Measurements from ENCODE around the gene NPDC1. TPM values are rescaled to one million over a fixed set of nuclear protein-coding genes. Genes with fewer than 3 reads are reported as not detected.

Gene NPDC1
- total RNA-seq, 1 experiment from 2014 or later = 44.1 TPM

GRCh38 chr9:137066096-137066861 lies 20.3 kb upstream of the NPDC1 start:
- Histone ChIP-seq H3K36me3 (ENCODE audit: control insufficient read depth, insufficient read depth, low read length) (0 out of 2 replicates have a peak, but pooled peaks cover 2% of the 10 kb centered on the region), H3K9me3 (no peaks in the 10 kb centered on the region), H3K27me3 (replicated peaks; ENCODE audit: control insufficient read depth, insufficient read depth, low read length) (no peaks in the 10 kb centered on the region), H3K4me3 (ENCODE audit: low read depth, low read length) (no peak overlapping the region), H3K4me1 (peaks cover 22% of the 10 kb centered on the region)
- no peak for DNase-seq
- CTCF ChIA-PET = interaction anchor here (0.6 to 5.2 kb wide), 6 partner anchors 11 to 74 kb away, joined by 3 to 57 read pairs (median 11); partner anchors contain the start of genes ABCA2, NPDC1 and UAP1L1
- H3K27ac Mint-ChIP-seq (ENCODE audit: unreplicated experiment) = no peak overlapping the region
- TF ChIP-seq CTCF (IDR thresholded peaks at IDR 0.05; ENCODE audit: insufficient read depth in 1 of 2, low read depth in 1 of 2, low read length in 1 of 2, severe bottlenecking in 1 of 2, unreplicated experiment in 1 of 2) = no peak
- peaks cover 31% of the 10 kb centered on the region for H3K36me3 Mint-ChIP-seq (ENCODE audit: insufficient read depth, unreplicated experiment)
- no peak overlapping the region for H3K4me3 Mint-ChIP-seq (ENCODE audit: unreplicated experiment)
- no TSS peak for BruUV-seq (replicated peaks)
- peaks cover 16% of the 10 kb centered on the region for H3K4me1 Mint-ChIP-seq (ENCODE audit: low read depth, unreplicated experiment)
- POLR2A ChIA-PET = no interaction called here
- H3K27me3 Mint-ChIP-seq (ENCODE audit: insufficient read depth, unreplicated experiment) = no peaks in the 10 kb centered on the region
- H3K9me3 Mint-ChIP-seq (ENCODE audit: unreplicated experiment) = no peaks in the 10 kb centered on the region
- intact Hi-C loops (cut with micrococcal nuclease; ENCODE audit: unreplicated experiment) = no loop called here

GRCh38 chr9:137065336-137065967 lies 19.5 kb upstream of the NPDC1 start:
- peaks cover 26% of the 10 kb centered on the region for H3K36me3 Mint-ChIP-seq (ENCODE audit: insufficient read depth, unreplicated experiment)
- no peak for TF ChIP-seq CTCF (IDR thresholded peaks at IDR 0.05; ENCODE audit: insufficient read depth in 1 of 2, low read depth in 1 of 2, low read length in 1 of 2, severe bottlenecking in 1 of 2, unreplicated experiment in 1 of 2)
- CTCF ChIA-PET = interaction anchor here (0.6 to 3.9 kb wide), 4 partner anchors 19 to 35 kb away, joined by 3 to 57 read pairs (median 3); partner anchors contain the start of gene NPDC1
- no peak for DNase-seq
- intact Hi-C loops (cut with micrococcal nuclease; ENCODE audit: unreplicated experiment) = no loop called here
- POLR2A ChIA-PET = interaction anchor here (0.5 kb wide), 1 partner anchor 544 kb away, joined by 6 read pairs; no protein-coding TSS in a partner anchor
- Histone ChIP-seq H3K27me3 (replicated peaks; ENCODE audit: control insufficient read depth, insufficient read depth, low read length) (no peaks in the 10 kb centered on the region), H3K4me1 (peaks cover 15% of the 10 kb centered on the region), H3K4me3 (ENCODE audit: low read depth, low read length) (no peak overlapping the region), H3K36me3 (ENCODE audit: control insufficient read depth, insufficient read depth, low read length) (0 out of 2 replicates have a peak, but pooled peaks cover 2% of the 10 kb centered on the region), H3K9me3 (no peaks in the 10 kb centered on the region)
- no peaks in the 10 kb centered on the region for H3K27me3 Mint-ChIP-seq (ENCODE audit: insufficient read depth, unreplicated experiment)
- H3K4me3 Mint-ChIP-seq (ENCODE audit: unreplicated experiment) = no peak overlapping the region
- no peak overlapping the region for H3K27ac Mint-ChIP-seq (ENCODE audit: unreplicated experiment)
- no peaks in the 10 kb centered on the region for H3K9me3 Mint-ChIP-seq (ENCODE audit: unreplicated experiment)
- peaks cover 10% of the 10 kb centered on the region for H3K4me1 Mint-ChIP-seq (ENCODE audit: low read depth, unreplicated experiment)
- BruUV-seq (replicated peaks) = no TSS peak

GRCh38 chr9:137064880-137065164 lies 18.8 kb upstream of the NPDC1 start:
- no peak for TF ChIP-seq CTCF (IDR thresholded peaks at IDR 0.05; ENCODE audit: insufficient read depth in 1 of 2, low read depth in 1 of 2, low read length in 1 of 2, severe bottlenecking in 1 of 2, unreplicated experiment in 1 of 2)
- intact Hi-C loops (cut with micrococcal nuclease; ENCODE audit: unreplicated experiment) = no loop called here
- Histone ChIP-seq H3K36me3 (ENCODE audit: control insufficient read depth, insufficient read depth, low read length) (0 out of 2 replicates have a peak, but pooled peaks cover 2% of the 10 kb centered on the region), H3K27me3 (replicated peaks; ENCODE audit: control insufficient read depth, insufficient read depth, low read length) (no peaks in the 10 kb centered on the region), H3K9me3 (no peaks in the 10 kb centered on the region), H3K4me3 (ENCODE audit: low read depth, low read length) (no peak overlapping the region), H3K4me1 (peaks cover 15% of the 10 kb centered on the region)
- no TSS peak for BruUV-seq (replicated peaks)
- Mint-ChIP-seq H3K27me3 (ENCODE audit: insufficient read depth, unreplicated experiment) (no peaks in the 10 kb centered on the region), H3K36me3 (ENCODE audit: insufficient read depth, unreplicated experiment) (peaks cover 24% of the 10 kb centered on the region), H3K27ac (ENCODE audit: unreplicated experiment) (no peak overlapping the region), H3K9me3 (ENCODE audit: unreplicated experiment) (no peaks in the 10 kb centered on the region), H3K4me1 (ENCODE audit: low read depth, unreplicated experiment) (peaks cover 10% of the 10 kb centered on the region), H3K4me3 (ENCODE audit: unreplicated experiment) (no peak overlapping the region)
- ChIA-PET CTCF (interaction anchor here (0.5 to 3.9 kb wide), 4 partner anchors 9 to 36 kb away, joined by 5 to 57 read pairs (median 6); partner anchors contain the start of gene NPDC1), POLR2A (interaction anchor here (0.5 kb wide), 1 partner anchor 340 kb away, joined by 10 read pairs; no protein-coding TSS in a partner anchor)
- no peak for DNase-seq

Data from Caco-2 (cell line).